Fibroblast of skin of left quadriceps (primary cell): ENCODE measurements around the gene LMBRD1.
"Not testable (repeated sequence)": the region's sequence is repeated elsewhere in the genome, so short reads cannot be mapped to it uniquely, and the experiment has no call there.

Experiments
- DNase-seq, 2 experiments: peaks; one replicate each; pipeline ENCODE4 v3.0.0-alpha.2; 2013; ENCODE audit warnings: low read depth in 2 of 2

LMBRD1 gene

GRCh38 chr6:69735027-69735426 is 61.8 kb downstream of the LMBRD1 start:
- no peak for DNase-seq

- peak in 1 of 2 experiments; percentile 4 for DNase-seq
Observed at GRCh38 chr6:69732640-69733039, 64.2 kb downstream of the LMBRD1 start.

GRCh38 chr6:69732045-69732444 is 64.8 kb downstream of the LMBRD1 start:
- no peak for DNase-seq

GRCh38 chr6:69729870-69730449 is 66.8 kb downstream of the LMBRD1 start:
- DNase-seq = no peak

GRCh38 chr6:69722683-69723082 is 74.1 kb downstream of the LMBRD1 start:
- no peak for DNase-seq

- DNase-seq = no peak
Observed at GRCh38 chr6:69719602-69720193, 77.1 kb downstream of the LMBRD1 start.

GRCh38 chr6:69706724-69707123 is 90.1 kb downstream of the LMBRD1 start:
- DNase-seq = no peak

- DNase-seq = no peak
Observed at GRCh38 chr6:69705954-69706353, 90.9 kb downstream of the LMBRD1 start.

GRCh38 chr6:69704916-69705315 is 91.9 kb downstream of the LMBRD1 start:
- DNase-seq = no peak

- DNase-seq = no peak
Observed at GRCh38 chr6:69699655-69700054, 97.2 kb downstream of the LMBRD1 start.

GRCh38 chr6:69696273-69696672 is 100.5 kb downstream of the LMBRD1 start:
- DNase-seq = no peak

GRCh38 chr6:69693762-69694161 is 103.0 kb downstream of the LMBRD1 start:
- peak in 1 of 2 experiments; percentile 10 for DNase-seq

GRCh38 chr6:69690986-69691385 is 105.8 kb downstream of the LMBRD1 start:
- no peak for DNase-seq

GRCh38 chr6:69680302-69680701 is 116.5 kb downstream of the LMBRD1 start:
- DNase-seq = no peak

GRCh38 chr6:69673298-69673697 is 123.5 kb downstream of the LMBRD1 start:
- DNase-seq = no peak

GRCh38 chr6:69668916-69669315 is 127.9 kb downstream of the LMBRD1 start:
- DNase-seq = no peak

GRCh38 chr6:69666779-69667178 is 130.0 kb downstream of the LMBRD1 start:
- DNase-seq = not testable (repeated sequence)

- DNase-seq = no peak
Observed at GRCh38 chr6:69665437-69665836, 131.4 kb downstream of the LMBRD1 start.

GRCh38 chr6:69664551-69664950 is 132.3 kb downstream of the LMBRD1 start:
- DNase-seq = no peak

GRCh38 chr6:69663215-69663614 is 133.6 kb downstream of the LMBRD1 start:
- no peak for DNase-seq

GRCh38 chr6:69650703-69651102 is 146.1 kb downstream of the LMBRD1 start:
- DNase-seq = no peak

GRCh38 chr6:69647726-69648125 is 149.1 kb downstream of the LMBRD1 start:
- no peak for DNase-seq

GRCh38 chr6:69643688-69644087 is 153.1 kb downstream of the LMBRD1 start:
- no peak for DNase-seq

- DNase-seq = no peak
Observed at GRCh38 chr6:69632932-69633331, 163.9 kb downstream of the LMBRD1 start.
